GM23338 (cell line): ENCODE measurements around the gene CHCHD6. TPM values are rescaled to one million over a fixed set of nuclear protein-coding genes. Genes with fewer than 3 reads are reported as not detected.

ENCODE experiments used
- ATAC-seq: fragments of 200-7000 bp; cut with Tn5 transposase; 3 replicates; pipeline ENCODE4 v1.9.1; 2020
- DNase-seq: peaks from one replicate; pipeline ENCODE4 v3.0.0-alpha.2; 2015; ENCODE audit warnings: low spot score
- H2AFZ ChIP-seq: fragments of 200-600 bp; sonication (generic); 2 replicates; pipeline ENCODE4 v1.8.0; 2016; ENCODE audit warnings: antibody characterized with exemption, mild to moderate bottlenecking, moderate library complexity
- H3F3A ChIP-seq: fragments of 200-600 bp; sonication (generic); replicated peaks from 2 replicates; pipeline ENCODE4 v1.8.0; 2017; ENCODE audit warnings: antibody characterized with exemption, mixed run types, low read depth
- H3K27ac ChIP-seq: fragments of 200-600 bp; sonication (generic); 2 replicates; pipeline ENCODE4 v1.6.1; 2016; ENCODE audit warnings: low read depth
- H3K27me3 ChIP-seq: fragments of 200-600 bp; sonication (generic); 2 replicates; pipeline ENCODE4 v1.8.0; 2016; ENCODE audit warnings: mild to moderate bottlenecking, mixed run types, moderate library complexity; ENCODE audit not compliant: insufficient read depth
- H3K36me3 ChIP-seq: fragments of 200-600 bp; sonication (generic); 2 replicates; pipeline ENCODE4 v1.8.0; 2016; ENCODE audit warnings: mild to moderate bottlenecking; ENCODE audit not compliant: insufficient read depth
- H3K4me1 ChIP-seq: fragments of 200-600 bp; sonication (generic); 2 replicates; pipeline ENCODE4 v1.8.0; 2016; ENCODE audit warnings: mild to moderate bottlenecking, moderate library complexity; ENCODE audit not compliant: insufficient read depth
- H3K4me2 ChIP-seq: fragments of 200-600 bp; sonication (generic); 2 replicates; pipeline ENCODE4 v1.7.1; 2017; ENCODE audit warnings: mixed run types
- H3K4me3 ChIP-seq: fragments of 200-600 bp; sonication (generic); 2 replicates; pipeline ENCODE4 v1.6.1; 2016; ENCODE audit warnings: mixed run types
- H3K79me2 ChIP-seq: fragments of 200-600 bp; sonication (generic); replicated peaks from 2 replicates; pipeline ENCODE4 v1.8.0; 2017; ENCODE audit warnings: mild to moderate bottlenecking; ENCODE audit not compliant: insufficient read depth
- H3K9me2 ChIP-seq: fragments of 200-600 bp; sonication (generic); 2 replicates; pipeline ENCODE4 v1.8.0; 2017; ENCODE audit not compliant: insufficient read depth
- H4K20me1 ChIP-seq: fragments of 200-600 bp; sonication (generic); replicated peaks from 2 replicates; pipeline ENCODE4 v1.8.0; 2017; ENCODE audit warnings: mild to moderate bottlenecking; ENCODE audit not compliant: insufficient read depth
- H3K27ac Mint-ChIP-seq: 2 replicates; pipeline ENCODE4 v1.8.0; 2020; ENCODE audit warnings: inconsistent platforms, mild to moderate bottlenecking, moderate library complexity, mixed read lengths
- H3K27me3 Mint-ChIP-seq: 3 replicates; pipeline ENCODE4 v1.8.0; 2022; ENCODE audit warnings: low read depth, mild to moderate bottlenecking, moderate library complexity, mixed read lengths, inconsistent platforms; ENCODE audit not compliant: insufficient read depth, poor library complexity
- H3K36me3 Mint-ChIP-seq: 3 replicates; pipeline ENCODE4 v1.8.0; 2021; ENCODE audit warnings: low read depth, mild to moderate bottlenecking, inconsistent platforms, moderate library complexity, mixed read lengths
- H3K4me1 Mint-ChIP-seq: 3 replicates; pipeline ENCODE4 v1.8.0; 2020; ENCODE audit warnings: mild to moderate bottlenecking, inconsistent platforms, mixed read lengths
- H3K4me3 Mint-ChIP-seq: 3 replicates; pipeline ENCODE4 v1.8.0; 2021; ENCODE audit warnings: moderate library complexity, mild to moderate bottlenecking, inconsistent platforms, mixed read lengths
- H3K9me3 Mint-ChIP-seq: 3 replicates; pipeline ENCODE4 v1.8.0; 2020; ENCODE audit warnings: moderate library complexity, mild to moderate bottlenecking, inconsistent platforms, mixed read lengths
- CREB1 ChIP-seq: fragments of 250-450 bp; sonication (Bioruptor Pico); IDR thresholded peaks from 2 replicates; pipeline ENCODE4 v1.5.0; 2020; ENCODE audit warnings: low read depth, mild to moderate bottlenecking, moderate library complexity
- CTCF ChIP-seq, 2 experiments: fragments of 200-600 bp in 1 of 2; sonication (generic) in 1 of 2; conservative IDR thresholded peaks; 2 replicates each; pipeline versions ENCODE4 v1.5.1 to v1.6.1; 2016 to 2017; ENCODE audit warnings: antibody characterized with exemption in 2 of 2, low read depth in 2 of 2, mild to moderate bottlenecking in 2 of 2, moderate library complexity in 1 of 2
- JUNB ChIP-seq: IDR thresholded peaks from one replicate; pipeline ENCODE4 v1.6.1; 2016; ENCODE audit warnings: antibody characterized with exemption; ENCODE audit not compliant: unreplicated experiment
- NANOG ChIP-seq: IDR thresholded peaks from 2 replicates; pipeline ENCODE4 v1.6.1; 2016; ENCODE audit warnings: antibody characterized with exemption, borderline replicate concordance
- POLR2AphosphoS5 ChIP-seq: IDR thresholded peaks from 2 replicates; pipeline ENCODE4 v1.6.1; 2016; ENCODE audit warnings: antibody characterized with exemption, low read depth
- STAT1 ChIP-seq: IDR thresholded peaks from one replicate; pipeline ENCODE4 v1.6.1; 2016; ENCODE audit warnings: antibody characterized with exemption; ENCODE audit not compliant: unreplicated experiment
- polyA plus RNA-seq: library from polyadenylated mRNA; unstranded; fragments of >200 nt; fragmentation: Nextera tagmentation; extraction: Ambion mirVana; gene quantifications from 2 replicates; pipeline ENCODE4 v1.2.1, GENCODE V29; 2016
- total RNA-seq: library from RNA; depleted of rRNA; stranded (reverse); fragments of >200 nt; shearing (Covaris generic); gene quantifications from 2 replicates; pipeline ENCODE4 v1.2.3, GENCODE V29; 2014
- TF ChIP-seq, protein P1 (sequence below): IDR thresholded peaks from 2 replicates; pipeline ENCODE4 v1.6.1; 2016; ENCODE audit warnings: antibody characterized with exemption
- TF ChIP-seq, protein P2 (sequence below): IDR thresholded peaks from one replicate; pipeline ENCODE4 v1.6.1; 2018; ENCODE audit warnings: antibody characterized with exemption; ENCODE audit not compliant: unreplicated experiment
- TF ChIP-seq, protein P3 (sequence below): fragments of 250-450 bp; sonication (Bioruptor Pico); IDR thresholded peaks from 2 replicates; pipeline ENCODE4 v1.5.0; 2020; ENCODE audit warnings: mild to moderate bottlenecking, moderate library complexity

Gene CHCHD6
- total and polyA plus RNA-seq, 2 experiments from 2014 or later, result 28.8 to 43.0 TPM

- H3K36me3 ChIP-seq, result no peaks in the 10 kb centered on the region
- H3K27ac ChIP-seq, result no peak overlapping the region
- no peak for ATAC-seq
- H3K27me3 ChIP-seq, result no peaks in the 10 kb centered on the region
- no peaks in the 10 kb centered on the region; the same call in 1 of the 2 replicates for H3K9me2 ChIP-seq
- H3K4me1 ChIP-seq, result no peaks in the 10 kb centered on the region
- Mint-ChIP-seq H3K27ac (no peak overlapping the region), H3K4me3 (no peak overlapping the region), H3K36me3 (no peaks in the 10 kb centered on the region), H3K9me3 (no peaks in the 10 kb centered on the region), H3K4me1 (peaks cover 2% of the 10 kb centered on the region; the same call in 1 of the 3 replicates), H3K27me3 (peaks cover 3% of the 10 kb centered on the region)
- no peaks in the 10 kb centered on the region for H3F3A ChIP-seq
- no peaks in the 10 kb centered on the region for H3K79me2 ChIP-seq
- H2AFZ ChIP-seq, result no peak overlapping the region
- no peak for DNase-seq
- H3K4me2 ChIP-seq, result no peak overlapping the region
- TF ChIP-seq, protein P1, sequence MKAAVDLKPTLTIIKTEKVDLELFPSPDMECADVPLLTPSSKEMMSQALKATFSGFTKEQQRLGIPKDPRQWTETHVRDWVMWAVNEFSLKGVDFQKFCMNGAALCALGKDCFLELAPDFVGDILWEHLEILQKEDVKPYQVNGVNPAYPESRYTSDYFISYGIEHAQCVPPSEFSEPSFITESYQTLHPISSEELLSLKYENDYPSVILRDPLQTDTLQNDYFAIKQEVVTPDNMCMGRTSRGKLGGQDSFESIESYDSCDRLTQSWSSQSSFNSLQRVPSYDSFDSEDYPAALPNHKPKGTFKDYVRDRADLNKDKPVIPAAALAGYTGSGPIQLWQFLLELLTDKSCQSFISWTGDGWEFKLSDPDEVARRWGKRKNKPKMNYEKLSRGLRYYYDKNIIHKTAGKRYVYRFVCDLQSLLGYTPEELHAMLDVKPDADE, result no peak
- no peak for TF ChIP-seq CTCF (conservative IDR thresholded peaks at IDR 0.05; ENCODE audit: low read depth in 2 of 2)
- TF ChIP-seq CREB1, result no peak
- TF ChIP-seq, protein P2, sequence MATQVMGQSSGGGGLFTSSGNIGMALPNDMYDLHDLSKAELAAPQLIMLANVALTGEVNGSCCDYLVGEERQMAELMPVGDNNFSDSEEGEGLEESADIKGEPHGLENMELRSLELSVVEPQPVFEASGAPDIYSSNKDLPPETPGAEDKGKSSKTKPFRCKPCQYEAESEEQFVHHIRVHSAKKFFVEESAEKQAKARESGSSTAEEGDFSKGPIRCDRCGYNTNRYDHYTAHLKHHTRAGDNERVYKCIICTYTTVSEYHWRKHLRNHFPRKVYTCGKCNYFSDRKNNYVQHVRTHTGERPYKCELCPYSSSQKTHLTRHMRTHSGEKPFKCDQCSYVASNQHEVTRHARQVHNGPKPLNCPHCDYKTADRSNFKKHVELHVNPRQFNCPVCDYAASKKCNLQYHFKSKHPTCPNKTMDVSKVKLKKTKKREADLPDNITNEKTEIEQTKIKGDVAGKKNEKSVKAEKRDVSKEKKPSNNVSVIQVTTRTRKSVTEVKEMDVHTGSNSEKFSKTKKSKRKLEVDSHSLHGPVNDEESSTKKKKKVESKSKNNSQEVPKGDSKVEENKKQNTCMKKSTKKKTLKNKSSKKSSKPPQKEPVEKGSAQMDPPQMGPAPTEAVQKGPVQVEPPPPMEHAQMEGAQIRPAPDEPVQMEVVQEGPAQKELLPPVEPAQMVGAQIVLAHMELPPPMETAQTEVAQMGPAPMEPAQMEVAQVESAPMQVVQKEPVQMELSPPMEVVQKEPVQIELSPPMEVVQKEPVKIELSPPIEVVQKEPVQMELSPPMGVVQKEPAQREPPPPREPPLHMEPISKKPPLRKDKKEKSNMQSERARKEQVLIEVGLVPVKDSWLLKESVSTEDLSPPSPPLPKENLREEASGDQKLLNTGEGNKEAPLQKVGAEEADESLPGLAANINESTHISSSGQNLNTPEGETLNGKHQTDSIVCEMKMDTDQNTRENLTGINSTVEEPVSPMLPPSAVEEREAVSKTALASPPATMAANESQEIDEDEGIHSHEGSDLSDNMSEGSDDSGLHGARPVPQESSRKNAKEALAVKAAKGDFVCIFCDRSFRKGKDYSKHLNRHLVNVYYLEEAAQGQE, result no peak
- TF ChIP-seq POLR2AphosphoS5, result no peak
- TF ChIP-seq, protein P3, sequence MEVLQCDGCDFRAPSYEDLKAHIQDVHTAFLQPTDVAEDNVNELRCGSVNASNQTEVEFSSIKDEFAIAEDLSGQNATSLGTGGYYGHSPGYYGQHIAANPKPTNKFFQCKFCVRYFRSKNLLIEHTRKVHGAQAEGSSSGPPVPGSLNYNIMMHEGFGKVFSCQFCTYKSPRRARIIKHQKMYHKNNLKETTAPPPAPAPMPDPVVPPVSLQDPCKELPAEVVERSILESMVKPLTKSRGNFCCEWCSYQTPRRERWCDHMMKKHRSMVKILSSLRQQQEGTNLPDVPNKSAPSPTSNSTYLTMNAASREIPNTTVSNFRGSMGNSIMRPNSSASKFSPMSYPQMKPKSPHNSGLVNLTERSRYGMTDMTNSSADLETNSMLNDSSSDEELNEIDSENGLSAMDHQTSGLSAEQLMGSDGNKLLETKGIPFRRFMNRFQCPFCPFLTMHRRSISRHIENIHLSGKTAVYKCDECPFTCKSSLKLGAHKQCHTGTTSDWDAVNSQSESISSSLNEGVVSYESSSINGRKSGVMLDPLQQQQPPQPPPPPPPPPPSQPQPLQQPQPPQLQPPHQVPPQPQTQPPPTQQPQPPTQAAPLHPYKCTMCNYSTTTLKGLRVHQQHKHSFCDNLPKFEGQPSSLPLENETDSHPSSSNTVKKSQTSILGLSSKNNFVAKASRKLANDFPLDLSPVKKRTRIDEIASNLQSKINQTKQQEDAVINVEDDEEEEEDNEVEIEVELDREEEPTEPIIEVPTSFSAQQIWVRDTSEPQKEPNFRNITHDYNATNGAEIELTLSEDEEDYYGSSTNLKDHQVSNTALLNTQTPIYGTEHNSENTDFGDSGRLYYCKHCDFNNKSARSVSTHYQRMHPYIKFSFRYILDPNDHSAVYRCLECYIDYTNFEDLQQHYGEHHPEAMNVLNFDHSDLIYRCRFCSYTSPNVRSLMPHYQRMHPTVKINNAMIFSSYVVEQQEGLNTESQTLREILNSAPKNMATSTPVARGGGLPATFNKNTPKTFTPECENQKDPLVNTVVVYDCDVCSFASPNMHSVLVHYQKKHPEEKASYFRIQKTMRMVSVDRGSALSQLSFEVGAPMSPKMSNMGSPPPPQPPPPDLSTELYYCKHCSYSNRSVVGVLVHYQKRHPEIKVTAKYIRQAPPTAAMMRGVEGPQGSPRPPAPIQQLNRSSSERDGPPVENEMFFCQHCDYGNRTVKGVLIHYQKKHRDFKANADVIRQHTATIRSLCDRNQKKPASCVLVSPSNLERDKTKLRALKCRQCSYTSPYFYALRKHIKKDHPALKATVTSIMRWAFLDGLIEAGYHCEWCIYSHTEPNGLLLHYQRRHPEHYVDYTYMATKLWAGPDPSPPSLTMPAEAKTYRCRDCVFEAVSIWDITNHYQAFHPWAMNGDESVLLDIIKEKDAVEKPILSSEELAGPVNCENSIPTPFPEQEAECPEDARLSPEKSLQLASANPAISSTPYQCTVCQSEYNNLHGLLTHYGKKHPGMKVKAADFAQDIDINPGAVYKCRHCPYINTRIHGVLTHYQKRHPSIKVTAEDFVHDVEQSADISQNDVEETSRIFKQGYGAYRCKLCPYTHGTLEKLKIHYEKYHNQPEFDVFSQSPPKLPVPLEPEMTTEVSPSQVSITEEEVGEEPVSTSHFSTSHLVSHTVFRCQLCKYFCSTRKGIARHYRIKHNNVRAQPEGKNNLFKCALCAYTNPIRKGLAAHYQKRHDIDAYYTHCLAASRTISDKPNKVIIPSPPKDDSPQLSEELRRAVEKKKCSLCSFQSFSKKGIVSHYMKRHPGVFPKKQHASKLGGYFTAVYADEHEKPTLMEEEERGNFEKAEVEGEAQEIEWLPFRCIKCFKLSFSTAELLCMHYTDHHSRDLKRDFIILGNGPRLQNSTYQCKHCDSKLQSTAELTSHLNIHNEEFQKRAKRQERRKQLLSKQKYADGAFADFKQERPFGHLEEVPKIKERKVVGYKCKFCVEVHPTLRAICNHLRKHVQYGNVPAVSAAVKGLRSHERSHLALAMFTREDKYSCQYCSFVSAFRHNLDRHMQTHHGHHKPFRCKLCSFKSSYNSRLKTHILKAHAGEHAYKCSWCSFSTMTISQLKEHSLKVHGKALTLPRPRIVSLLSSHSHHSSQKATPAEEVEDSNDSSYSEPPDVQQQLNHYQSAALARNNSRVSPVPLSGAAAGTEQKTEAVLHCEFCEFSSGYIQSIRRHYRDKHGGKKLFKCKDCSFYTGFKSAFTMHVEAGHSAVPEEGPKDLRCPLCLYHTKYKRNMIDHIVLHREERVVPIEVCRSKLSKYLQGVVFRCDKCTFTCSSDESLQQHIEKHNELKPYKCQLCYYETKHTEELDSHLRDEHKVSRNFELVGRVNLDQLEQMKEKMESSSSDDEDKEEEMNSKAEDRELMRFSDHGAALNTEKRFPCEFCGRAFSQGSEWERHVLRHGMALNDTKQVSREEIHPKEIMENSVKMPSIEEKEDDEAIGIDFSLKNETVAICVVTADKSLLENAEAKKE (CRISPR knock-in tag), result no peak
- TF ChIP-seq JUNB, result no peak
- TF ChIP-seq STAT1, result no peak
- TF ChIP-seq NANOG, result no peak
- no peaks in the 10 kb centered on the region for H4K20me1 ChIP-seq
- no peak overlapping the region for H3K4me3 ChIP-seq
Measured at GRCh38 chr3:126903521-126903920, 199.5 kb downstream of the CHCHD6 start.
